ENCODE data around the gene SPC24.
"Not testable (repeated sequence)": the region's sequence is repeated elsewhere in the genome, so short reads cannot be mapped to it uniquely, and the experiment has no call there.

GRCh38 chr19:11179145-11179465, 23.5 kb upstream of the SPC24 start:
- TF ChIP-seq POLR2AphosphoS5 (IDR thresholded peaks at IDR 0.05); CTCF (IDR thresholded peaks at IDR 0.05); POLR2A (IDR thresholded peaks at IDR 0.05); EP300 (IDR thresholded peaks at IDR 0.05; ENCODE audit: low read depth): not testable (repeated sequence)

Data from transverse colon (tissue), 4 donors.